NCI-H2171 (cell line): ENCODE measurements around the gene PLXNB2.
"Not testable (repeated sequence)": the region's sequence is repeated elsewhere in the genome, so short reads cannot be mapped to it uniquely, and the experiment has no call there.

Experiments used
- DNase-seq: peaks from one replicate; lab custom pipeline; 2025; lab: John Stamatoyannopoulos, UW

PLXNB2 gene

GRCh38 chr22:50326956-50327710 lies 19.7 kb upstream of the PLXNB2 start, which contains the start of gene DENND6B:
Gene DENND6B (minus strand): TSS chr22:50327012. CDS start chr22:50326988, 24 bp downstream.
- DNase-seq, result peak; percentile 72

- no peak for DNase-seq
Observed at GRCh38 chr22:50326225-50326955, 18.9 kb upstream of the PLXNB2 start.

DNA sequence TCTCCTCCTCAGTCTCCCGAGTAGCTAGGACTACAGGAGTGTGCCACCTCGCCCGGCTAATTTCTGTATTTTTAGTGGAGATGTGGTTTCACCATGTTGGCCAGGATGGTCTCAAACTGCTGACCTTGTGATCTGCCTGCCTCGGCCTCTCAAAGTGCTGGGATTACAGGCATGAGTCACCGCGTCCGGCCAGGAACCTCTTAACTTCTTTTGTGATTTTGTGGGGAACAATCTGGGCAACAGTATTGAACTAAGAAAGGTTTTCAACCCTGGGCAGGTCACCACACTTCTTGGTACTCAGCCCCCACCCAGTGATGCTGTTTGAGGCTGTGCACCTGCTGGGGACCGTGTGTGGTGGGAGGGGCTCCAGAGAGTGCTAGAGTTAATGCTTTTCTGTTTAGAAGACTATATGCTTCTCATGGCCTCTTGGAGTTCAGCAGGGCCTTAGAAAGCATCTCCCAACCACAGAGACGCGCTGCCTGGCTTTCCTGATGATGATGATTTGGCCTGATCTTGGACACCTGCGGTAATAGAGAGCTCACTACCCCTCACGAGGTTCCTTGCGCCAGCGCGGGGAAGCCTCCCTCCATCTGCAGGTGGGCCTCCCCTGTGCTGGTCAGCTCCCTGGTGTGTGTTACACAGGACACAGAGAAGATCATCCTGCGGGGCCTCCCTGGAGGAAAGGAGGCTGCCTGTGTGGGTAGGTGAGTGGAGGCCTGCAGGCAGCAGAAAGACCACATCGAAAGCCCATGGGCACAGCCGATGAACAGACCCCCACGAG lies 18.2 kb upstream of the PLXNB2 start:
- no peak for DNase-seq

DNA sequence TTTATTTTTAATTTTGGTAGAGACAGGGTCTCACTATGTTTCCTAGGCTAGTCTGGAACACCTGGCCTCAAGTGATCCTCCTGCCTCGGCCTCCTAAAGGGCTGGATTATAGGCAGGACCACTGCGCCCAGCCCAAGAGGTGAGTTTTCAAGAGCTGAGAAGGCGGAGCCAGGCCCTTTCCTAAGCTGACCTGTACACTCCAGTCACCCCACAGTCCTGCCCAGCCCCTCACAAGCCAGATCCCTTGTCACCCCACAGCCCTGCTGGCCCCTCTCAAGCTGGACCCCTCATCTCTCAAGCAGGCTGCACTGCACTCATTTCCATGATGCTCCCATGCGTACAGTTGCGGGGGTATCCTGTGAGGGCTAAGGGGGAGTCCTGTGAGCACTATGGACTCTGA lies 16.5 kb upstream of the PLXNB2 start:
- DNase-seq, result no peak

DNA sequence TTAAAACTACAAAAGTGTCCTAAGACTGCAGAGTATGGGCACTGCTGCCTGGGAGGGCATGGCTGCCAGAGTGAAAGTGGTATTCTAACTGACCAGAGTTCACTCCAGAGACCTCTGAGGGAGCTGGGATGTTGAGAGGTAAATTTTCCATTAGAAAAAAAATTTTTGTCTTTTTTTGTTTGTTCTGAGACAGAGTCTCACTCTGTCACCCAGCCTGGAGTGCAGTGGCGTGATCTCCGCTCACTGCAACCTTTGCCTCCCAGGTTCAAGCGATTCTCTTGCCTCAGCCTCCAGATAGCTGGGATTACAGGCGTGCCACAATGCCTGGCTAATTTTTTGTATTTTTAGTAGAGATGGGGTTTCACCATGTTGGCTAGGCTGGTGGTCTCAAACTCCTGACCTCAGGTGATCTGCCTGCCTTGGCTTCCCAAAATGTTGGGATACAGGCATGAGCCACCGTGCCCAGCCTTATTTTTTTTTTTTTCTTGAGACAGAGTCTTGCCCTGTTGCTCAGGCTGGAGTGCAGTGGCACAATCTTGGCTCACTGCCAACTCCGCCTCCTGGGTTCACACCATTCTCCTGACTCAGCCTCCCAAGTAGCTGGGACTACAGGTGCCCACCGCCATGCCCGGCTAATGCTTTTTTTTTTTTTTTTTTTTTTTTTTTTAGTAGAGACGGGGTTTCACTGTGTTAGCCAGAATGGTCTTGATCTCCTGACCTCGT lies 15.1 kb upstream of the PLXNB2 start:
- DNase-seq, result not testable (repeated sequence)

DNA sequence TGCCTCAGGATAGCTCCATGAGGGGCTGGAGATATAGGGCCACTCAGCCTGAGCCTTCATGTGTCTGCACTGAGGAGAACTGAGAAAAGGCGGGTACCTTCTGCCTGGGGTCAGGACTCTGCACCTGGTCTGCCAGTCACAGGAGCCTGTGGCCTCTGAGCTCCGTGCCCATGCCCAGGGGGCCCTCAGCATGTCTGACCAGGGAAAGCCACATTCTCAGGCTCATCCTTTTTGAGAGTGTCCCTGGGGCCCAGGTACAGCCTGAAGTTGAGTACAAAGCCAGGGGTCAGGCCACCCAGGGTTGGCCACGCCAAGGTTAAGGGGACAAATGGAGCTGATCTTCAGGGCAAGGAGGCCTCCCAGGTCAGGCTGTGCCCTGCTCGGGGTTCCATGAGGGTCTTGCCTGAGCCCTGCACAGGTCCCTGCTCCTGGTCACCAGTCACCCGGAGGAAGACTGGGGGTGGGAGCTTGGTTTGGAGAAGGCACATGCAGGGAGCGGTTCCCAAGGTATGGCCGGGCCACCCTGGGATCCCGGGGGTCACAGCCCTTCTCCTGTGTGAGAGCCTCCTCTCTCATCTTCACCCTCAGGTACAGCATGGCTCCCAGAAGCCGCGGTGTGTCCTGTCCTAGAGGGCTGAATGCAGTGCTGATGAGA lies 13.4 kb upstream of the PLXNB2 start:
- DNase-seq, result no peak

- no peak for DNase-seq
Observed at GRCh38 chr22:50320116-50320515, 12.7 kb upstream of the PLXNB2 start.

GRCh38 chr22:50319503-50319951 lies 12.1 kb upstream of the PLXNB2 start:
- no peak for DNase-seq

- peak; percentile 36 for DNase-seq
Observed at GRCh38 chr22:50318698-50319411, 11.4 kb upstream of the PLXNB2 start.

DNA sequence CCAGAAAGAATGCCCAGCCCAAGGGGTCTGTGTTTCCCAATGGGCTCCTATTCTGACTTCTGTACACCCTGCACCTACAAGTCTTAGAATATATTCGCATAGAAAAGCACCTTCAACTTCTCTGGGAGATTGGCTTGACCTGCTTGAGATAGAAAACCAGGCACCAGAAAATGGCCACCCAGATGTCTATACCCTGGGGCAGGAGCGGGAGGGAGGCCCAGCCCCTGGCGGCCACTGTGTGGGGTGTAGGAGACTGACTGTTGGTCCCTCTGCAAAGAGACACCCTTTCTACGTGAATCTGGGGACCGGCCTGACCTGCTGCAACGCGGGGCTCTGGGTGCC lies 10.9 kb upstream of the PLXNB2 start:
- no peak for DNase-seq

- no peak for DNase-seq
Observed at GRCh38 chr22:50317674-50318073, 10.2 kb upstream of the PLXNB2 start.

GRCh38 chr22:50317178-50317577 lies 9.7 kb upstream of the PLXNB2 start:
- no peak for DNase-seq

GRCh38 chr22:50316114-50317065 lies 8.9 kb upstream of the PLXNB2 start:
- no peak for DNase-seq

DNA sequence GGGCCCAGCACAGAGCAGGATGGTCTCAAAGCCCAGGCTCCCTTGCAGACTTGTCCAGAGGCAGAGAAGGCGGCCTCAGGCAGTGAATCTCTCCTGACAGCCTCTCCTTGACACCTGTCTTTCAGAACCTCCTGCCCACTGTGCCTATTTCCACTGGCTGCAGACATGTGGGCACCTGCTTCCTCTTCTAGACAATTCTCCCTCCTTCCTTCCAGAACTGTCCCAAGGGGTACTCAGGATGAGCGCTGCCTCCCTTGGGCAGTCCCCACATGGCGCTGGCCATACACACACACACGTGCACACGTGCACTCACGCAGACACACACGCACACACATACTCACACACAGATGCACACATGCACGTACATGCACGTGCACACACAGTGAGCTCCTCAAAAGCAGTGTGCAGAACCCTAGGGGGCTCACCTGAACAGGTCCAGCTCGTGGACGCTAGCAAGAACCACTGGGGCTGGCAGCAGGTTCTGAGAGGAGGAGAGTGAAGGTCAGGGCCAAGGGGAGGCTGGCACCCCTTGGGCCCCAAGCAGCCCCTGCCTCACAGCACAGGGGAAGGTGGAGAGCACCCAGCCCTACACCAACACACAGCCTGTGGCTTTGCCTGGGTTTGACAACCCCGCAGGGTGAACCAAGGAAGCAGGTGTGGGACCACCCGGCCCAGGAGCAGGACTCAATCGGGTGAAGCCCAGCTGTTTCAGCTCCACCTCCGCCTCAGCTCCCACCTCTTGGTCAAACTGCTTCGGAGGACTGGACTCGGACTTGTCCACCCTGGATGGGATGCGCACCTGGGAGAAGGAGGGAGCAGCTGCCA lies 8.1 kb upstream of the PLXNB2 start:
- DNase-seq, result no peak

DNA sequence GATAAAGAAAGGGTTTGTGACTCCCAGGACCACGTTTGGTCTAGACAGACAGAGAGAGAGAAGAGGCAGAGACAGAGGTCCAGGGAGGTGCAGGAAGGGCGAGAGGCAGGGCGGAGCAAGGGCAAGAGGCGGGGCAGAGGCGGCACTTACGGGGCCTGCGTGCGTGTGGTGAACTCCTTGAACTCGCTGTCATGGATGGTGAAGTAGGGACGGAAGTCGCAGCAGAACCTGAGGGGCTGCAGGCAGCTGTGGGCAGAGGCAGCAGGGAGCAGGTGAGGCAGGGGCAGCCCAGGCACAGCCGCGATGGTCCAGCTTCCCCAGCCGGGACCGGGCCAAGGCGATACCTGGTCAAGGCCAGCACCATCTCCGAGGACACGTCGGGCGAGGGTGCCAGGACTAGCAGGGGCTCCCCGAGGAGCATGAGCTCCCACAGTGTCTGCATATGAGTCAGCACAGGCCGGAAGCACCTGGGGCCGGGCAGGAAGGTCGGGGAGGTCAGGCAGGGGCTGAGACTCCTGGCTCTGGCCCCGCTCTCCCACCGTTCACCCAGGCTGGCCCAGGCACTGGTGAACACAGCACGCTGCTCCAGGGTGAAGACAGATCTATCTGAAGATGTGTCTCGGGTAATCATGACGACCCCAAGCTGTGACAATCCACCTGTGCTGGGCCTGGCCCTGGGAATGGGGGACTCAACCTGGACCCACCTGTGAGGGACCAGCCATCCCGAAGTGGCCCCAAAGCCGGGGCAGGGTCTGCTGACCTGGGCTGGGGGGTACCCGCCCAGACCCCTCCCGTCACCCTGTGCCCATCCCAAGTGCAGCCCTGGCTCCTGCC lies 7.2 kb upstream of the PLXNB2 start:
- no peak for DNase-seq

GRCh38 chr22:50314081-50314454 lies 6.6 kb upstream of the PLXNB2 start:
- no peak for DNase-seq

- DNase-seq, result no peak
Observed at GRCh38 chr22:50313600-50313999, 6.2 kb upstream of the PLXNB2 start.

GRCh38 chr22:50313021-50313420 lies 5.6 kb upstream of the PLXNB2 start:
- no peak for DNase-seq
